CD4-positive, alpha-beta T cell treated with Interleukin-4 for 4 hours (primary cell): Measurements from ENCODE around the gene CHST12.
"Not testable (repeated sequence)": the region's sequence is repeated elsewhere in the genome, so short reads cannot be mapped to it uniquely, and the experiment has no call there.

ENCODE experiments used
- DNase-seq: peaks from one replicate; pipeline ENCODE4 v3.0.0-alpha.2; 2020

Gene CHST12

DNA sequence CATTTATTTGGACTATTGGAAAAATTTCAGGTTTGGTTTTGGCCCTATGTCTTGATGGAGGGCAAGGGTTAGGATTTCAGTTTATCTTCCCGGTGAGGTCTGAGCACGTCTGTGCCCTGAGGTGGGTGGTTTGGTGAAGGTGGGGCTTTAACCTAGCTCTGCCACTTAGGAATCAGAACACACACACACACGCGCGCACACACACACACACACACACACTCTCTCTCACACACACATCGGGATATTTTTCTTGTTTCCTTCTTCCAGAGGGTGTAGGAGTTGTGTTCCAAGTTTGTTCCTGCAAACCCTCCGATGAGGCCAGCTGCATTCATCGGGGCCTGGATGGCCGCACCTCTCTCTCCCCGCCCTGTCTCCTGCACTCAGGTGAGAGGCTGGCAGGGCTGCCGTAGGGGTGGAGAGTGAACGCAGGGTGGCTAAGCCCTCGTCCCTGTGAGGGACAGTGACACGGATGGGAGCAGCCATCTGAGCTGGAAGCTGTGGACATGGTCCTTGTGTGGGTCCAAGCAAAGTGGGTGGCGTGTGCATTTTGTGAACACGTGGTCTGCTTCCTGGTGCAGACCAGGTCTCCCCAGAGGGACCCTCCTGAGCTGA lies 34.2 kb downstream of the CHST12 start:
- no peak for DNase-seq

DNA sequence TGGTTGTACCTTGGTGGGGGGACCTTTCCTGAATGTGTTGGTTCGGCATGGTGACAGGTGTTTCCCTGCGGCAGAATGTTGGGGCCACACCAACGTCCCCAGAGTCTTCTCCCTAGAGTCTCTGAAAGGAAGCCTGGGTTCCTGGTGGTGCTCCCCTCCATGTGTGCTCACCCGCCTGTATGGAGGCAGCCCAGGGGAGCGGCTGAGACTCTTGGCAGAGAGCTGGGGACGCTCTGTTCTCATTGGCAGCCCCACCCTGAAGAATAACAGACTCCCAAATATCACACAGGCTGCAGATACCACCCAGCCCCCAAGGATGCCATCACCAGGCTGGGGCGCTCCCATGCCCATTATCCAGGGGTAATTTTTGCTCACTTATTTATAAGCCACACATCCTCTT lies 34.8 kb downstream of the CHST12 start:
- no peak for DNase-seq

DNA sequence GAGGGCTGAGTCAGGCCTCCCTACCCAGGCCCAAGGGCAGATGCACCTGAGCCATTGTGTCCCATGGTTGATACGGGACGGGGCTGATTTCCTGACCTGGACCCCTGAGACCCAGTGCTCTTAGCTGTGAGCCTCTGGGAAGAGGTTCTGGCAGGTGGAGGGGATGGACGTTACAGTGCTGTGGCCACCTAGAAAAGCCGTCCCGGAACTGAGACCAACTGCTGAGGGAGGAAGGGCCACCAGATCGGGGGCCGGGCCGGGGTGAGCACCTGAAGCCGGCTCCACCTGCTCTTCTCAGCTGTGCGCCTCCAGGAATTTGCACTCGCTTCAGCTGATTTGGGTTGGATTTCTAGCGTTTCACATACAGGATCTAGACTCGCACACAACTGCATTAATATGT lies 35.4 kb downstream of the CHST12 start:
- no peak for DNase-seq

DNA sequence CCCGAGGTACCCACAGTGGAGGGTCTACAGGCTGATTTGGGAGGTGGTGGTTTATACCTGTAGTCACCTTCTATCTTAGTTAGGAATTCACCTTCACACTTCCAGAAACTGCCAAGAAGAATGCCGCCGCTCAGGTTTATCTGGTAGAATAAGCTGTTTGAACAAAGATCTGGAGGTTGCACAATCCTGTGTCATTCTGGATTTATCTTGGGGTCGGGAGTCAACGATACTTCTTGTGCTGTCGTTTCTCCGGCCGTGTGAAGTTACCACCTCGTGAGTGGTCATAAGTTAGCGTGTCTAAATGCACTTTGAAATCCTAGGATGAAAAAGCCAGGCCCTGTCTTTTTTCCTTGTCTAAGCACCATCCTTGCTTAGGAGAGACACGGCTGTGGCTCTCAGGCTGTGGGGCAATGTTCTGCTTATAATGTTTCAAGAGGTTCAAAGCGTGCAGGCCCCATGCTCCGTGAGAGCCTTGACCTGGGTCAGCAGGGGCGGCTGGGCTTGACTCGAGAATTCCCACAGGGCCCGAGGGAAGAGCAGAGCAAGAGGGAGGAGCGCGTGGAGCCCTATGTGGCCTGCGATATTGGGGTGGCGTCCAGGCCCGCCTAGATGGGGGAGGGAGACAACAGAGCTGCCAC lies 37.3 kb downstream of the CHST12 start:
- no peak for DNase-seq

DNA sequence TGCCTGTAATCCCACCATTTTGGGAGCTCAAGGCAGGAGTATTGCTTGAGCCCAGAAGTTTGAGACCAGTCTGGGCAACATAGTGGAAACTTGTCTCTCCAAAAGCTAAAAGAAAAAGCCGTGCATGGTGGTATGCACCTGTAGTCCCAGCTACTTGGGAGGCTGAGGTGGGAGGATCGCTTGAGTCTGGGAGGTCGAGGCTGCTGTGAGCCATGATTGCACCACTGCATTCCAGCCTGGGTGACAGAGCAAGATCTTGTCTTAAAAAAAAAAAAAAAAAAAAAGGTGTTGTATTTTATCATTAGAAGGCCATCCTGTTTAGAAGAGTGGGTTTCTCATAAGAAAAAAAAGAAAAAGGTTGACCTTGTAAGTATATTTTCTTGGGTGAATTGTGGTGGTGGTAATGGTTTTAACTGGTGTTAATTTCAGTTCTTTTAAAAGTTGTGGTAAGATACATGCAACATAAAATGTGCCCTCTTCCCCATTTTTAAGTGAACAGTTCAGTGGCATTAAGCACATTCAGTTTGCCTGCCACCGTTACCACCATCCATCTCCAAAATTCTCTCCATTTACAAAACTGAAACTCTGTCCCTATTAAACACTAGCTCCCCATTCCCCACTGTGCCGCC lies 38.1 kb downstream of the CHST12 start:
- DNase-seq: no peak

DNA sequence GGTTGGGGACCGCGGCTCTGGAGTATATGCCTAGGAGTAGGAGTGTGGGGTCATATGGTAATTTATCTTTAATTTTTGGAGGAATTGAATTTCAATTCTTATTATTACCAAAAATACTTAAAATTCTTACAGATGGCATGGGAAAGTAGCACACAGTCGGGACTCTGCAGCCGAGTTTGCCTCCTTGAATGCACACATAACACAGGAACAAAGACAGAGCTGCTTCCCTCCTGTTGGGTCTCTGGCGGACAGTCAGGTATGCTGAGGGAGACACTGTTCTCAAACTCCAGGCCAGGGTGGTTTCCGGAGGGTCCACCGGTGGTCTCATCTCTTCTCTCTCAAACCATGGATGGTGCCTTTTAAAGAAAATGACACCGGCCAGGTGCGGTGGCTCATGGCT lies 40.1 kb downstream of the CHST12 start:
- no peak for DNase-seq

DNA sequence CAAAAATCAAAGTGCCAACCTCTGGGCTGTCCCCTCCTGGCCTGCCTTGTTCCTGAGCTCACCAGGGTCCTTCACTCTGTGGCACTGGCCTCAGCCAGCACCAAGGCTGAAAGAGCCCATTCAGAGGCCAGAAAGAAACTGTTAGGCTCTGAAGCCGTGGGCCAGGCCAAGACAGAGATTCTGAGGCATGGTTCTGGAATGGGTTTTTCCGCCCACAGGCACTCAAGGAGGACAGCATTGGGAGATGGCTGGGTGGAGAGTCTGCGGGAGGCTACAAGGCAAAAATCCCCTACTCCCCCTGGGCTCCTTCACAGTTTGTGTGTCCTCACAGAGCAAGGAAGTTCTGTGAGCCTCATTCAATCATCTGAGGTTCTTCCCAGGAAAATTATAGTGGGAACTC lies 41.1 kb downstream of the CHST12 start:
- no peak for DNase-seq

DNA sequence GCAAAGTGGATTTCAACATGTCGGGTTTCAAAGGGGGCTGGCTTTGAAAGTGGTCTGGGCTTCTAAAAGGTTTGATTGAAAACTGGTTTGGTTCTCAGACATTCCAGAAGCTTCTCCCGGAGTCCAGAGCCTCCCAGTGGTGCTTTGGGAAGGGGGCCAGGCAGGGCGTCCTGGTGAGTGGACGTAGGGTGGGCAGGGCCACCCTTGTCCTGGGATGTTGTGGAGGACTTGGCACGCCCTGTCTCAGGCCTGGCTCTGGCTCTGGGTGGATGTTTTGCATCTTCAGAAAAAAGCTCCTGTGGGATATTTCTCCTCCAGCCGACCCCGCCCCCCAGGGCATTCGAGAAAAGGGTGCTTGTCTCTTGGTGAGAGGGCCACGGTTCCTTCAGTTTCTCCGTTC lies 41.6 kb downstream of the CHST12 start:
- no peak for DNase-seq

DNA sequence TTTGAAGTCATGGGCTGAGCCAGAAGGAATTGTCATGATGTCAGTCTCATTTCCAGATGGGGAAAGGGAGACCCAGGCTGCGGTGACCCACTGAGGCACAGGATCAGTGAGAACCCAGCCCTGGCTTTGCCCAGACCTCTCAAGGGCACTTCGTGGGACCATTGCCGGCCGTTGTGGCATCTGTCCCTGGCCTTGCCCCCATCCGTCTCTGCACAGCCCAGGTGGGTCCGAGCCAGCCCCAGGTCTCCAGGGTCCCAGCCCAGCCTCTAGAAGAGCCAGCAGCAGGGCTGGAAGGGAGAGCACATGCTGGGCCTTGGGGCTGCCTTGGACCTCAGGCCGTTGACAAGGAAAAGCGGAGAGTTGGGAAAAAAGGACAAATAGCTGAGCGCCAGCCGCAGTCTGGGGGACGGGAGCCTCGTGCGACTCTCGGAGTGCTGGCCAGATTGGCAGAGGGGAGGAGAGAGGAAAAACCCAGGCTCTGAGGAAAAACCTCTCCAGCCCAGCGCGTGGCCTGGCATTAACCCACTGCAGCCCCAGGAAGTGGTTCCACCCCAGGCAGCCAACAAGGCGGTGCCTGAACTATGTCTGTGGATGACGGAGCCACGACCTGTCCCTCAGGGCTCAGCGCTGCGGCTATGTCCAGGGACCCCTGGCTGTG lies 42.6 kb downstream of the CHST12 start:
- DNase-seq: no peak

DNA sequence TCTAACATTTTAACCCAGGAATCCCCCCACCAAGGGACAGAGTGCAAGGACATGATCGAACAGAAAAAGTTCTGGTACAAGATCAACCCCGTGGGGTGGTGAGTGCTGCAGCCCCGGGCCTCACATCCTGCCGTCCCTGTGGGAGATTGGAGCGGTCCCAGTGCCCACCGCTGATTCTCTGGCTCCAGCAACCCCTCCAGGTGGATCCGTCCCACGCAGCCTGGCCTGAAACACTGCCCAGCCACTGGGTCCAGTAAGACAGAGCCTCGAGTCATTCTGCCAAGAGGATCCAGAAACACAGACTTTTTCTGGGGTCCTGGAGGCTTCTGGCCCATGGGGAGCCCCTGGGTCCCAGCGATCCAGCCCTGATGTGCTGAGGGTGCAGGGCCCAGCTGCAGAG lies 43.3 kb downstream of the CHST12 start:
- DNase-seq: no peak

DNA sequence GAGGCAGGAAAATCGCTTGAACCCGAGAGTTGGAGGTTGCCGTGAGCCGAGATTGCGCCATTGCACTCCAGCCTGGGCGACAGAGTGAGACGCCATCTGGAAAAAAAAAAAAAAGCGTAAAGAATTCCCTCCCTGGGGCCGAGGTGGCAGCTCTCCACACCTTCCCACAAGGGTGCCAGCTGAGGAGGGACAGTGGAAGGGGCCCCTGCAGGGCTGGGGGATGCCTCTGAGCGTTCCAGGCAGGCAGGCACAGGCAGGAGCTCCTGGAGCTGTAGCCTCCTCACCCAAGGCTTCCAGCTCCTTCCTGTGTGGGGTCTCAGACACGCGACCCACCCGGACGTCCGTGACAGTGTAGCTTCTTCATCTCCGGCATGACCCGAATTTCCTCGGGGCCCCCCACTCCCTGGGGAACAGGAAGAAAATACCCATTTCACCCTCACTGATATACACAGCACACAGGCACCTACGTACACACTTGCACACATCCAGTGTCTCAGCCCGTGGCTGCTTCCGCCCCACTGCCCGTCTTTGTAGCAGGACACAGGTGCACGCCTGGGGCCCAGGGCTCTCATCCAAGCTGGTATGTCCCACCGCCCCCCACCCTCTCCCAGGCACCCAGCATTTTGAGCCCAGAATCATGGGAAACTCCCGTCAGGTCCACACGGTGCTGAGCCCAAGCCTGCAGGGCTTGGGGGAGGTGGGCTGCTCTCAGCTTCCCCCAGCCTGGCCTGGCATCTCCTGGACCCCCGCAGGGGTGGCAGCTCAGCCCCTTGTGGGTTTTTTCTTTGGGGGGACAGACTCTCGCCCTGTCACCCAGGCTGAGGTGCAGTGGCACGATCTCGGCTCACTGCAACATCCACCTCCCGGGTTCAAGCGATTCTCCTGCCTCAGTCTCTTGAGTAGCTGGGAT lies 47.0 kb downstream of the CHST12 start:
- no peak for DNase-seq

DNA sequence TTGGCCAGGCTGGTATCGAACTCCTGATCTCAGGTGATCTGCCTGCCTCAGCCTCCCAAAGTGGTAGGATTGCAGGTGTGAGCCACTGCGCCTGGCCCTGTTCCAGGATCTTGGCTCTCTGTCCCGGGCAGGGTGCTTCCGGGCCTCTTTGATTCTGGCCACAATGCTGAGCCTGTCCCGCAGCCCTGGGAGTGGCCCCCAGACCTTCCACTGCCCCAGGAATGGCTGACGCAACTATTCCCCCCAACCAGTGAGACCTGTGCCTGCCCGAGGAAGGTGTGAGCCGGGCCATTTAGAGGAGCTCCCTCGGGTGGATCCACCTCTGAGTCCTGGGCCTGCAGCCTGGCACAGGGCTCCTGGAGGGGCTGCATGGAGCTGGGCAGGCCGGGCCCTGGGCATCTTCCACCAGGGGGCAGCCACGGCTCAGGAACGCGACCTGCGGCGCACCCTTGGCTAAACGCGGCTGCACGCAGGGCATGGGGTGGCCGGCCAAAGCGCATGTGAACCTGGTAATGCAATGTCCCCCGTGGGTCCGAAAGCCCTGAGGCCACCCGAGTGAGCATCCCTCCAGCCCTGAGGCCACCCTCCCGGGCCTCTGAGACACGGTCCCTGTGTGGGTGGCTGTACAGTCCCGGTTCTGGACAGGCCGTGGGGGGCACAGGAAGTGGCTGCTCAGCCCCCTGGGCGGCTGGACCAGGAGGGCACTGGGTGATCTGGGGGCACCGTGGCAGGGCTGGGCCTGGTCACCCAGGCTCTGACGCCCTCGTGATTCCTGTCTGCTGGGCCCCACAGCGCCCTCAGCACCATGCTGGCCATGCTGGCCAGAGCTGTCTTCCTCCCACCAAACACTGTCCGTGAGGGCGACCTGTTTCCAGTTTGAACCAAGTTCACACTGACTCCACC lies 48.0 kb downstream of the CHST12 start:
- DNase-seq: peak; percentile 61

DNA sequence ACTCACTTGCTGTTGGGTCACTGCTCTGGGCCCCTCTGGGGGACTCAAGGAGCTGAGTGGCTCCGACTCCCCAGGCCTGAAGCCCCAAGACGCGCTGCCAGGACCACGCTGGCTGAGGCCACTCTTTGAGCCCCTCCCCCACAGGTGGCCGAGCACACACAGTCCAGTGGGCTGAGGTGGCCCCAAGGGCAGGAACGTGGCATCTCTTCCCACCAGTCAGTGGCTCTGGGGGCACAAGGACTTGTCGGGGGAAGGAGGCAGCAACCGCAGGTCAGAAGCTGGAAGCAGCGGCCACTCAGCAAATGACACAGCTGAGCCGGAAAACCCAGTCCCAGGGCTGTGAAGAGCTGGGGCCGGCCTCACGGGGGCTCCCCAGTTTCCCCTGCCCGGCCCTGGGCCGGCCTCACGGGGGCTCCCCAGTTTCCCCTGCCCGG lies 48.7 kb downstream of the CHST12 start:
- DNase-seq: no peak

DNA sequence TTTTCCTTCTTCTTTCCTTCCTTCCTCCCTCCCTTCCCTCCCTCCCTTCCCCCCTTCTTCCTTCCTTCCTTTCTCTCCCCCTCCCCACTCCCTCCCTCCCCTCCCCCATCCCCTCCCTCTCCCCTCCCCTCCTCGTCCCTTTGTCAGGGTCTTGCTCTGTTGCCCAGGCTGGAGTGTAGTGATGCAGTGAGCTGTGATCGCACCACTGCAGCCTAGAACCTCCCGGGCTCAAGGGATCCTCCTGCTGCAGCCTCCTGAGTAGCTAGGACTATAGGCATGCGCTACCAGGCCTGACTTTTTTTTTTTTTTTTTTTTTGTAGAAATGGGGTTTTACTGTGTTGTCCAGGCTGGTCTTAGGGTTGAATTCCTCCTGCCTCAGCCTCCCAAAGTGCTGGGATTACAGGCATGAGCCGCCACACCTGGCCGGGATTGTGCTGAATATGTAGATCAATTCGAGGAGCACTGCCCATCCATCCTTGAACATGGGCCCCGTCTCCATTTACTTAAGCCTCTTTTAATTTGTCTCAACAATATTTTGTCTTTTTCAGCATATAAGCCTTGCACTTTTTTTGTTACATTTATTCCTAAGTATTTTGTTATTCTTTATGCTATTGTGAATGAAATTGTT lies 49.3 kb downstream of the CHST12 start:
- no peak for DNase-seq

DNA sequence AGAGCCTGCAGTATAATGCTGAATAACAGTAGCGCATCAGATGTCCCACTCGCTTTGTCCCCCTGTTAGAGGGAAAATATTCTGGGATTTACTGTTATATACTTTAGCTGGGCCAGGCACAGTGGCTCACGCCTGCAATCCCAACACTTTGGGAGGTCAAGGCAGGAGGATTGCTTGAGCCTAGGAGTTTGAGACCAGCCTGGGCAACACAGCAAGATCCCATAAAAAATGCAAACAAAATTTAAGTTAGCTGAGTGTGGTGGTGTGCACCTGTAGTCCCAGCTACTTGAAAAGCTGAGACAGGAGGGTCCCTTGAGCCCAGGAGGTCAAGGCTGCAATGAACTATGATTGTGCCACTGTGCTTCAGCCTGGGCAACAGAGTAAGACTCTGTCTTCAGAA lies 50.4 kb downstream of the CHST12 start:
- DNase-seq: not testable (repeated sequence)

DNA sequence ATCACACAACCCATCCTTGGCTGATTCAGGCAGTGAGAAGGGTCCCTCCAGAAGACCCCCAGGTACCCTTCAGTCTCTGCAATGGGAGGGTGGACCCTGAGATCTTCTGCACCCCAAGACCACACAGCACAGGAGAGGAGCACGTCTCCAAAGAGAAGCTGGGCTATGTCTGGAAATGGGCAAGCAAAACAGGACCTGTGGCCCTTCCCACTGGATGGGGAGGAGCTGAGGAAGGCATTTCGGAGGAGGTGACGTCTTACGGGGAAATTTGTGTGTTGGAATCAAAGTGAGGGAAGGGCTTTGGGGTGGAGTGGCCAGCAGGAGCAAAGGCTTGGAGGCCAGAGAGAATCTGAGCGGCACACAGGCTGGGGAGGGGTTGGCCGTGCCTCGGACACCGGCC lies 56.3 kb downstream of the CHST12 start:
- no peak for DNase-seq

DNA sequence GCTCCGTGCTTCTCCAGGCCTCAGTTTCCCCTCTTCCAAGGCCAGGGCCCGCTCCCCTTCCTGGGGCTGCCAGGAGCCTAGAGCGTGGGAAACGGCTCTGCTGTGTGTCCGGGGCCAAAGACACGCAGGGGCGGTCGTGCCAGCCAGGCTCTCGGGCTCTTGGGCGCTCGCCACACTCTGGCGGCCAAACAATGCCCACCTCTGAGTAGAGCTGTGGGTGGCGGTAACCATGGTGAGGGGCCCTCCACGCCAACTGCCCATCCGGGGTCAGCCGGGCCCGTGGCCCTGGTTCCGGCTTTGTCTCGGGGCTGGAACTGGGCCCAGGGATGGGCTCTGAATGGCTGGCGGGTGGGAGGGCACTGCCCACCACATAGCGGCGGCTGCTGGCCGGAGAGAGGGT lies 56.8 kb downstream of the CHST12 start:
- DNase-seq: no peak

DNA sequence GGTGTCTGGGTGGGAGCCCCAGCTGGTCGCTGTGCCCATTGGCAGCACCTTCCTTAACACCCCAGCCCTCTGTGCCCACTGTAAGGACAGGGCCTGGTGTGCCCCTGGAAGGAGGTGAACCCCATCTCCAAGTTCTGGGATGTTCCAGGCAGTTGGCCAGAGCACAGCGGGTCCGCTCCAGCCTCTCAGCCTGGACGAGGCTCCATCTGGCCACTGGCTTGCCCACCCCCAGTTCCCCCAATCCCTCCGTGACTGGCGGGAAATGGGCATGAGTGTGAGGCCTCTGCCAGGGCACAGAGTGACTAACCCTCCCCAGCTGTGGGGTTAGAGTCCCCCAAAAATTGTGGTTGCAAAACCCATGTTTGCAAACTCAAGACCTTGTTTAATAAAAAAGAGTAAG lies 57.2 kb downstream of the CHST12 start:
- DNase-seq: no peak

DNA sequence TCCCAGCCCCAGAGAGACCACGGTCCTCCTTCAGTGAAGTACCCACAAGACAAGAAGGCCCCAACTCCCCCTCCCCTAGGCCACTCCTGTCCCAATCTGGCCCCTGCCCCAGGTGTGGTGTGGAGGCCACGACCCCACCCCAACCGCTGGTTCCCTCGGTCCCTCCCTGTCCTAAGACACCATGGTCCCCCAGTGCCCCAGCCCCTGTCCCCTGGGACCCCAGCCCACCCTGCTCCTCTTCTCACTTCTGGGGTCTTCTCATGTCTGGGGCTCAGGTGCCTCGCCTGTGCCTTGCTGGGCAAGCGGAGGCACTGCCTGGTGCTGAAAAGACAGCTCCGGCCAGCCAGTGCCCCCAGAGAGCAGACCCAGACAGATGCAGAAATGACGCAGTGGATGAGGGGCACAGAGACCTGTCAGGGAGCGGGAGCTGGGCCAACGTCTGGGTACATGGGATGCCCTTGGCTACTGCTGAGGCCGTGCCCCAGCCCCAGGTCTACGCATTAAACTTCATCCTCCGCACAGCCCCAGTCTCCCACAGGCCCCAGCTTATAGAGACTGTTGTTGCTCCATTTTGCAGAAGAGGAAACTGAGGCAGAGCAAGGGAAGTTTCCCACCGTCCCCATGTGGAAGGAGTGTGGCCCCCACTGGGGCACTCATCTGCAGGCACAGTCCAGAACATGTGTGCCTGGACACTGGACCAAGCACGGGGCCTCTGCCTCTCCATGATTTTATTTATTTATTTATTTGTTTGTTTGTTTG lies 58.0 kb downstream of the CHST12 start:
- no peak for DNase-seq

DNA sequence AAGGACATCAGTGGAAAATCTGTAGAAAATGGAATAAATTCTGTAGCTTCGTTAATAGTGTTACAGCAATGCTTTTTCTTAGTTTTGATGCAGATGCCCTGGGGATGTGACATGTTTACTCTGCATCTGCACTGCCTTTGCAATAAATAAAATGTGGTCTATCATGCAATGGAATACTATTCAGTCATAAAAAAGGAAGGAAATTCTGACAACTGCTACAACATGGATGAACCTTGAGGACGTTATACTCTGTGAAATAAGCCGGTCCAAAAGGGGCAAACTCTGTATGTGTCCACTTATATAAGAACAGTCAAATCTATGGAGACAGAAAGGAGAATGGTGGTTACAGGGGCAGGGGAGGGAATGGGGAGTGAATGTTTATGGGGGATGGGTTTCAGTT lies 59.3 kb downstream of the CHST12 start:
- no peak for DNase-seq

DNA sequence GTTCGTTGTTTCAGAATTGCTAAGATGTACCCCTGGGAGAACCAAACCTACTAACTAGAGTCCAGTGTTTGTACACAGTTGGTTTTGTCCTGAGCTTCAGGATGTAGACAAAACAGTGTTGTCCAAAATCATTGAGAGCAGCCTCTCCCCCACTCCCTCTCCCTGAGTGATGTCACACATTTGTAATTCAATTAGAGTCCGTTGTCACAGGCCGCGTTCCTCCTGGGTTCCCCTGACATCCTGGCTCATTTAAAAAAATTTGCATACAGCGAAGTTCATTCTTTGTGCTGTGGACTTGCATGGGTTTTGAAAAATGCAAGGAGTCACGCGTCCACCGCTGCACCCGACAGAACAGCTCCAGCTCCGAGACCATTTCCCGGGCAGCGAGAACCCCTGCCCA lies 62.5 kb downstream of the CHST12 start:
- DNase-seq: no peak
